Measurements from ENCODE around the gene FEM1A.

FEM1A gene

GRCh38 chr19:4847190-4847973 lies 55.8 kb downstream of the FEM1A start:
- no peak for TF ChIP-seq CTCF (IDR thresholded peaks at IDR 0.05; ENCODE audit: insufficient read depth, low read depth, low read length, missing control alignments)
- no peak for DNase-seq (ENCODE audit: low read depth)
- H3K4me3 ChIP-seq (ENCODE audit: low read depth, low read length): no peak overlapping the region

GRCh38 chr19:4849019-4849418 lies 57.5 kb downstream of the FEM1A start:
- TF ChIP-seq CTCF (IDR thresholded peaks at IDR 0.05; ENCODE audit: insufficient read depth, low read depth, low read length, missing control alignments): no peak
- DNase-seq (ENCODE audit: low read depth): no peak
- no peak overlapping the region for H3K4me3 ChIP-seq (ENCODE audit: low read depth, low read length)
